Activated CD8-positive, alpha-beta memory T cell treated with anti-CD3 and anti-CD28 coated beads for 48 hours (primary cell): ENCODE data around the gene TMTC2.

Source experiments
- DNase-seq, 3 experiments: peaks; one replicate each; pipeline ENCODE4 v3.0.0-alpha.2; 2020; ENCODE audit warnings: low read depth in 2 of 3, low spot score in 2 of 3

Gene TMTC2

DNA sequence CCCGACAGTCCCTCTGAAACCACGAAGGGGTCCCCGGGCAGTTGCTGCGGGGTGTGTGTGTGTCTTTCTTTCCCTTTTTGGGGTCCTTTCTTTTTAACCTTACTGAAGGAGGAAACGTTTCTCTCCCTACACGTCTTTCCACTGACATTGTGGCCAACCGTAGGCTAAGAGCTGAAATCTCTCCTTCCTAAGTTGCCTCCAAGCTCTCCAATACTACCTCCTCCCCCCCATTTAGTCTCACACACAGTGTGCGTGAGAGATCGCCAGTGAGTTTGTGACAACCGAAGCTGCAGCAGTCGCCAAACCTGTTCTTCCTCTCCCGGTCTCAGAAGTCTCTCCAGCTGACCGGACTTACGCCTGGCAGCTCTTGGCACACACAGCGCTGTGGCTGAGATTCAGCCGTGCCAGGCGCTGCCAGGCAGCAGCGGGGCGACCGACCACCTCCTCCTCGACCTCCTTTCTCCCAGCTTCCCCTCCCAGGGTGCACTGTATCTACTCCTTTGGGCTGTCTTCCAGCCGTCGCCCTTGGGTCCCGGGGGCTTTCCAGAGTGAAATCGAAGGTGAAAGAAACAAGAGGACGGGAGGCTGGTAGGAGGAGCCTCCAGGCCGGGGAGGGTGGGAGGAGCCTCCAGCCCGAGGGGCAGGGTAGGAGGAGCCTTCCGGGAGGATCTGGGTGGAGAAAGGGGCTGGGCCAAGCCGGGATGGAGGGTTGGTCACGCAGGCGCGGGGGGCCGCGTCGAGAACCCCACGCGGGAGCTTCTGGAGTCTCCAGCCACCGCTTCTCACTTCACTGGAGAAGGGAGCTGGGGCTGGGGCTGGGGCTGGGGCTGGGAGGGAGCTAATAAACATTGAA lies at the start of gene TMTC2:
Gene TMTC2 (plus strand): TSS at position 739 of the 853 bp plus-strand sequence.
- peak; percentile 67 to 77 (median 75) for DNase-seq

DNA sequence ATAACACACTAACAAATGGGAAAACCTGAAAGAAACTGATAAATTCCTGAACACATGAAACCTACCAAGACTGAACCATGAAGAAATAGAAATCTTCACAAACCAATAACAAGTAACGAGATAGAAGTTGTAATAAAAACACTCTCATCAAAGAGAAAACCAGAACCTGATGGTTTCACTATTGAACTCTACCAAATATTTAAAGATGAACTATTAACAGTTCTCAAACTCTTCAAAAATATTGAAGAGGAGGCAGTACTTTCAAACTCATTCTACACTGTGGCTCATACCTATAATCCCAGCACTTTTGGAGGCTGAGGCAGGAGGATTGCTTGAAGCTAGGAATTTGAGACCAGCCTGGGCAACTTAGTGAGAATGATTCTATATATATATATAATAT lies 48.4 kb upstream of the TMTC2 start:
- DNase-seq, result no peak

DNA sequence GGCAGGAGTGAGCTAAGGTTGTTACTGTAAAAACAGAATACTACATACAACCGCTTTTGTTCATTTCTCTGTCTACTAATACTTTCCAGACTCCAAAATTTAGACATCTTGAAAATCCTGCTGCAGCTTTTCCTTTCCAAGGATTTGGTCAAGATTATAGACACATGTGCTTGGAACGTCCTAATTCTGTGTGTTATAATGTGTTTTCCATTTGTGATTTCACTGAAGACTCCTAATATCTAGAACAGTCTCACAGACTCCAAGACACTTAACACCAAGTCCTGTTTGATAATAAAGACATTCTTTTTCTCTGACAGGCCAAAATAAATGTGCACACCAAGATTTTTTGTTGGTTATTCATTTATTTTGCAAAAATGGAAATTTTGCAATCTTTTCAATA lies 41.8 kb upstream of the TMTC2 start:
- DNase-seq, result no peak

DNA sequence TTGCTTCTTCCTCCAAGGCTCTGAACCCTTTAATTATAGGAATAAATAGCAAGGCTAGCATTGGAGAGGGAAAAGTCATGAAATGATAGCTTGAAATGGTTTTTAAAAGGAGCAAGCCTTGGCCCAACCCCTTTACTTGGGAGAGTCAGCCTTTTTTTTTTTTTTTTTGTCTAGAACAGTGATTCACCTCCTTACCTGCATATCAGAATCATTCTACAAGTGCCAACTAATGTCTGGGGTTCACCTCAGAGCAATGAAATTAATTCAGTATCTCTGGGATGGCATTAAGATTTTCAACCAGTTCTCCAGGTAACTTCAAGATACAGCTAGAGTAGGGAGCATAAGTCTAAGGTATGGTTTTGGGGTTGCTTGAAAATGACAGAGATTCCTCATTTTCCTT lies 41.3 kb upstream of the TMTC2 start:
- no peak for DNase-seq

DNA sequence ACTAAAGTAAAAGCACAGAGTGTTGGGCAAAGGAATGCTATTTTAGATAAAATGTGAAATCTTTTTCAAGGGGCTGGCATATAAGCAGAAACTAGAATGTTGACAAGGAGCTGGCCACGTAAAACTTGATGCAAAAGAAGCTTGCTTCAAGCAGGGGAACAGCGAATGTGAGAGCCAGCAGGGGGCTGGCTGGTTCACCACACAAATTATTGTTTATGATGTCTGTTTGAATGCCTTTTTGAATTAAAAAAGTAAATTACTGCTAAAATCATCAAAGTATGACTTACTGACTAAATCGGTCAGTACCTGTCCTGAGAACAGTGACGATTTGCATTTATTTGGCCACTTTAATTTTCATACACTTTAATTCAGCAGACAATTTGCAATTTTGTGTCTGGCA lies 38.9 kb upstream of the TMTC2 start:
- DNase-seq, result no peak

DNA sequence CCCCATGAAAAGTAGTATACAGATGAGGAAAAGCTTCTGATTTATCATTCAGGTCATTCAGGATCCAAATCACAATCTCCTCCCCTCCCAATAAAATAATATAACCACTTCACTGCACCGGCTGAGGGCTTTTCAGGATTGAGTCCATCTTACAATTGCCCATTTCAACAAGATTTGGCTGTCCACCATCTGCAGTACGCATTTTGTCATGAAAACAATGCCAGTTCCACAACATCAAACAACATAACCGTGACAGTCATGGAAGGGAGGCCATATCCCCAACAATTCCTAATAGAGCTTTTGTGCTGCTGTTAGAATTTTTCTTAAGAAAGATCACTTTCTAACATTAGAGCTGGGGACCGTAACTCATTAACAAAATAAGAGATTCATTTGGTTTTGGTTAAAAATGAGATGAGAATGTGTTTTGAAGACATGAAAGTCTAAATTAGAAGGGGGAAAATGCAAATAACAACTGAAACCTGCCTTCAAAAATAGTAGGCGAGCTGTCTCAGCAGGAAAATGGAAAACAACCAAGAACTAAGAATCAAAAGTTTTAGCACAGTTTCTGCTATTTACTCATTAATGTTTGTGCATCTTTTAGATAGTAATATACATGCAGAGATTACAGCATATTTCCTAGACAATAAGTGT lies 38.3 kb upstream of the TMTC2 start:
- DNase-seq, result no peak

DNA sequence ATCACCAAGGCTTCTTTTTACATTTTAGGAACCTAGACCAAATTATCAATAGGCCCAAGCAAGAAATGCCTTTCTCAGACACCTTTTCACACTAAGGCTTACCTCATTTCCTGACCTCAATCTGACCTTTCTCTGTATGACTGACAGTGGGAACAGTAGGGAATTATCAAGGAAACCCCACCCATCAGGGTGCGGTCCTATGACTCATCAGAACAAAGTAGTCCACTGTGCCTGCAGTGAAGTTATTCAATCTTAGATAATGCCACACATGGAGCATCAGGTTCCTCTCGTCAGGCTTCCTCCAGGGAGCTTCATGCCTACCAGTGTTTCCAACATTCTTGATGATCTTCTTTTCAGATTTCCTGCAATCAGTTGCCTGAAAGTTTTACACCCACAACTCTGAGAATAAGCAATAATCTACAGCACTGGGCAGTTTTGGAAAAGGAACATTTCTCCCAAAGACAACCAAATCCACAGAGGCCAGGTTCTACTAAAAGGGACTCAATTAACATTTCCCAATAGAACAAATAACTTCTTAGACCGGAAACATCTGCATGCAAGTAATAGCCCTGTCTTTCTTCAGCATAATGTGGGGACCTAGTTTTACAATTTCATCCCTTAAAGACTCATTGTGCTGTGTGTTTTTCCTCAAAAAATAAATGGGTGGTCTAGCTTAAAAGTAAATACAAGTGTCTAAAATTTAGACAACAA lies 35.9 kb upstream of the TMTC2 start:
- DNase-seq, result no peak

DNA sequence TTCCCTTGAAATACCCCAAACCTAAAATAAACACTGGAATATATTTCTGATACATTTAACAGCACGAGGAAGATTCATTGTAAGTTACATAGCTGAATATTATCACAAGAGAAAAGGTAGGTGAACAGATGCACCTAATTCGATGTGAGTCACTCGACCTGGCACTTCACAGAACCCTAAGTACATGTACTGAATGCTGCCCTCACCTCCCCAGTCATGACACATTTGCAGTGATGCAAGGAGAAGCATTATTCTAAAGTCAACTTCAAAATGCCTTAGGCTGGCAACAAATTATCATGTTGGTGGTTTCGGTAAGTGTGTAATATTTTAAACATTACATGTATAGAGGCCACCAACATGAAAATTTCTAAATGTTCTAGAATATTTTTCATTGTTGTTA lies 35.2 kb upstream of the TMTC2 start:
- DNase-seq, result no peak

DNA sequence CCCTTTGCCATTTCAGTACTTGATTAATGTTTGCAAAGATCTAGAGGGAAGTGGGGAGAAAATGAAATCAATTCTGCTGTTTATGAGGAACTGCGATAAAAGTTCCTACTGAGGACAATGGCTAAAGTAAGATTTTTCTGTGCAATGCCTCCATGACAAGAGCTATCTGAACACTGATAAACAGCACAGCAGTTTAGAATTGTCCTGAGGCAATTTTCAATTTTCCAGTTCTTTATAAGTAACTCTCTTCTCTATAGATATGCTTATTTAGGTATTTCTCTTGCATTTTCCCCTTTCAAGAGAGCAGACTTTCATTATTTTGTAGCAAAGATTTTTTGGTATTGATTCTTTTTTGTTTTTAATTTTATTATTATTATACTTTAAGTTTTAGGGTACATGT lies 34.6 kb upstream of the TMTC2 start:
- no peak for DNase-seq

DNA sequence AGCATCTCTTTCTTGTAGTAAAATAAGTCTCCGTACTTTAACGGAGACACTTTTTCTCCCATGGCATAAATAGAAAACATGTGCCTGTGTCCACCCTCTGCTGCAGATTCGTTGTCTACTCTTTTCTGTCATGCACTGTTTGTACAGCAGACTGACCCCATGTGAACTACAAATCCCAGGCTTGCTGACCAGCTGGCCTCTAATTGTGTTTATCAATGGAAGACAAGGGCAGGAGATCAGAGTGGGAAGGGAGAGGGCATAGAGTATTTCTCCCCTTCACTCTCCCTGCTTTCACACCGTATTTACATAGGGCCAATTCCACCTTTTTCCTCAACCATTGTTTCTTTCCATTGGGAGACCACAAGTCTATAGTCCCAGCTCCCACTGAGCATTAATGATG lies 31.0 kb upstream of the TMTC2 start:
- DNase-seq, result no peak

DNA sequence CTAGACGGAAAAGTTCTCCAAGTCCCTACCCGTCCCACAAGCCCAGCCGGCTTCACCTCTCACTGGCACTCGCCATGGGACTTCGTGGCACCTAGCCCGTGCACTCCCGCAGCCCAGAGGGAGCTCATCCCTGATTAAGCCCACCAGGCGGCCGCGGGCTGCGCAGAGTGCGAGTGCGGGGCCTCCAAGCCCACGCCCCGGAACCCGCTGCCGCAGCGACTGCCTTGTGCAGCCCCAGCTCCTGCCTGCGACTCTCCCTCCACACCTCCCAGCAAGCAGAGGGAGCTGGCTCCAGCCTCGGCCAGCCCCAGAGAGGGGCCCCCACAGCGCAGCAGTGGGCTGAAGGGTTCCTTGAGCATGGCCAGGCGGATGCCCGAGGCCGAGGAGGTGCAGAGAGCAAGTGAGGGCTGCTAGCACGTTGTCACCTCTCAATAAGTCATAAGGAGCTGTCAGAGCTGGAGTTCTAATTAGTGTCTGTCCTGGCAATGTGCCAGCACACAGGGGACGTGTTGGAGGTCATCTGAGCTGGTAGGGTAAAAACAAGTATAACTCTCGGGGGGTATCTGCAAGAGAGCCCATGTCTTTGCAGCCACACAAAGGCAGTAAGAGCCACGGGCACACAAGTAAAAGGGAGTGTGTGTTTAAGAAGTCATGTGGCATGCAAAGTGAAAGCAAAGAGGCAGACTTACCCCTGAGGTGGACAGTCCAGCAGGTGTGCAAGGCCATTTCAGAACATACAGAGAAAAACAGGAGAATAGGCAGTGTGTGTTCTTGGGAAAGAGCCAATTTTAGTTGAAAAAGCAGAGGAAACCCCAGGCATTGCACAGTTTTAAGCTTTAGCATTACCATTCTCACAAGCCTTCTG lies 27.1 kb upstream of the TMTC2 start:
- DNase-seq, result no peak

DNA sequence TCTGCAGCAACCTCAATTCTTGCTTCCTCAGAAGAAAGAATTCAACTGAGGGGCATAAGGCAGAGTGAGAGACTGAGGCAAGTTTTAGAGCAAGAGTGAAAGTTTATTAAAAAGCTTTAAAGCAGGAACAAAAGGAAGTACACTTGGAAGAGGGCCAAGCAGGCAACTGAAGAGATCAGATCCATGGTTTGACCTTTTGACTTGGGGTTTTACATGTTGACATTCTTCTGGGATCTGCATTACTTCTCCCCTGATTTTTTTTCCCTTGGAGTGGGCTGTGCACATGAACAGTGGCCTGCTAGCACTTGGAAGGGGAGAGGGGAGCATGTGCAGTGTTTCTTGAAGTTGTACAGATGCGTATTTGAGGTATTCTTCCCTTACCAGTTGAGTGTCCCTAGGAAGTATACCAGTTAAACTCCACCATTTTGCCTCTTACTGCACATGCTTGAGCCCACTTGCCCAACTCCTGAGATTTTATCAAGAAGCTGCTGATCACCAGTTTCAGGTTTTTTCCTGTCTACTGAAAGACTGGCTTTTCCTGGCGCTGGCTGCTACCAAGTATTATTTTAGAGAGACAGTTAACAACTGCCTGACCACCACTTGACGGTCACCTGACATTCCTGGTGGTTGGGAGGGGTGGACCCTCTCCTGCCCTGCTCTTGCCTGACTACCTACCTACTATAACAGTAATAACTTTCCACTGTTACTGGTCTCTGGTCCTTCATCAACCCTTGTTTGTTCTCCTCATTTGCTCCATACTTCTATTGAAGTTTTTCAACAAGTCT lies 26.0 kb upstream of the TMTC2 start:
- DNase-seq, result no peak

DNA sequence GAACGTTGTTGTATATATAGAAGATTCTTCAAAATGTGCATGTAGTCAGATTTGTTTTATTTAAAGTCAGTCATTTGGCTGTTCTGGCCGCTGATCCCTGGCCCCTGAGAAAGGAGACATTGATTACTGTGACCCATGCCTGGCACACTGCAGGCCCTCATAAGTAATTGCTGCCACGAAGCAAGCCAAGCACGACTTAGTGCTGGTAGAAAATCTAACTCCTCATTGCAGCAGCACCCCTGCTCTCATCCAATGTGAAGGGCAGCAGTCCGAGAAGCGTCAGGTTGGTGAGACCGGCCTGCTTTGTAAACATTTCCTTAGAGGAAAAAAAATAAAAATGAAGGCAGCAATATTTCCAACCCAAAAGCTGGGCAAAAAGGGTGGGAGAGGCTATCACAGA lies 22.8 kb upstream of the TMTC2 start:
- DNase-seq, result no peak

DNA sequence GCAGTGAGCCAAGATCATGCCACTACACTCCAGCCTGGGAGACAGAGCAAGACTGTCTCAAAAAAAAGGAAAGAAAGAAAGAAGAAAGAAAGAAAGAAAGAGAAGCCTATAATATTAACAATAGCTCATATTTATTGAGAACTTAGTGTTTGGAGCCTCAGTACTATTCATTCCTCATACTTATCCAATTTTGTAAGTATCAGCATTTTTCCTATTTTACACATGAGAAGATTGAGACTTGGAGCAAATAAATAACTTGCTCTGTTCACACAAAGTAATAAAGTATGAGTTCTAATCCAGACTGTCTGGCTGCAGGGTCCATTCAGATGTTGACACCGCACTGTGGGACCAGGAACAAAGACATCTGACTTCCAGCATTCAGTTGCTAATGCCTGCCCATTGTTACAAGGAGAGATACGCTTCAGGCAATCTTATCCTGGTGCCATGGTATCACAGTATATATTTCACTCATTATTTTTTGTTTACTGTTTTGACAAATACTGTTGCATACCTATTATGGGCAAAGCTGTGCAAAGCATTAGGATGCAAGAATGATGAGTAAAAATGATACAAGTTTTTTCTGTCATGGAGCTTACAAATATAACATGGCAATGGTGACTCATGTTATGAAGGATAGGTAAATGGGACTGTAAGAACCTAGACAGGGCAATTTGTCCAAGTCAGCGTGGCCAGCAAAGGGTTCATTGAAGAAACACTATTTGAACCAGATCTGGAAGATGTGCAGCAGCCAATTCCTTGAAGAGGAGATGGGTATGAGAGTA lies 21.4 kb upstream of the TMTC2 start:
- no peak for DNase-seq

DNA sequence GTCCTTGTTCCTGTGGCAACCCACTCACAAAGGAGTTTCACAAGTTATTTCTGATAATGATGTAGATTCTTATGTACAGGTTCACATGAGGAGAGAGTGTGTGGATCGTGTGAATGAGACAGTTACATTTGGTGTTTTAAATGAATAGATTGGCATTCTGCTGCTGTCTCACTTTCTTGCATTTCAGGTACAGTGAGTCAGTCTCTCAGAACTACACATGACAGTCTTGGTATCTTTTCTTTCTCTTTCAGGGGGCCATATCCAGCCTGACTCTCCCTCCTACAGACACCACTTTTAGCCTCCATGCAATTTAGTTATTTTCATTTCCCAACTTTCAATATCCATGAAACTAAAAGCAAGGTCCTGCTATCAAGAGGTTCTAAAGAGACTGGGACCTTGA lies 19.9 kb upstream of the TMTC2 start:
- DNase-seq, result no peak

DNA sequence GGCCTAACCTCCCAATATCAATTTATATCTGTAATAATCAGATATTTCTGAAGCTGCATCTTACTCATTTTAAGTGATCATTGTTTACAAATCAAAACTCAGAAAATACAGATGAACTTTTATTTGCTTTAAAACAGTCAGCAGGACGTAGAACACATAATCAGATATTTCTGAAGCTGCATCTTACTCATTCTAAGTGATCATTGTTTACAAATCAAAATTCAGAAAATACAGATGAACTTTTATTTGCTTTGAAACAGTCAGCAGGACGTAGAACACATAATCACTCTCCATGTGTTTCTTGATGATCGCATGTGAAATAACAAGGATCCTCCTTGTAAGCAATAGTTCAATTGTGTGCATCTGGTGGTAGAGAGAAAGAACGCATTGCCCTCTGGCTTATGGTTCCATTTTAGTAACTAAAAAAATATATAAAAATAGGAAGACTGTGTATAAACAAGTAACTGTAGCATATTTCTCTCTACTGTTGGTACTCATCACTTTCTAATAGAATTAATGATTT lies 15.0 kb upstream of the TMTC2 start:
- no peak for DNase-seq

DNA sequence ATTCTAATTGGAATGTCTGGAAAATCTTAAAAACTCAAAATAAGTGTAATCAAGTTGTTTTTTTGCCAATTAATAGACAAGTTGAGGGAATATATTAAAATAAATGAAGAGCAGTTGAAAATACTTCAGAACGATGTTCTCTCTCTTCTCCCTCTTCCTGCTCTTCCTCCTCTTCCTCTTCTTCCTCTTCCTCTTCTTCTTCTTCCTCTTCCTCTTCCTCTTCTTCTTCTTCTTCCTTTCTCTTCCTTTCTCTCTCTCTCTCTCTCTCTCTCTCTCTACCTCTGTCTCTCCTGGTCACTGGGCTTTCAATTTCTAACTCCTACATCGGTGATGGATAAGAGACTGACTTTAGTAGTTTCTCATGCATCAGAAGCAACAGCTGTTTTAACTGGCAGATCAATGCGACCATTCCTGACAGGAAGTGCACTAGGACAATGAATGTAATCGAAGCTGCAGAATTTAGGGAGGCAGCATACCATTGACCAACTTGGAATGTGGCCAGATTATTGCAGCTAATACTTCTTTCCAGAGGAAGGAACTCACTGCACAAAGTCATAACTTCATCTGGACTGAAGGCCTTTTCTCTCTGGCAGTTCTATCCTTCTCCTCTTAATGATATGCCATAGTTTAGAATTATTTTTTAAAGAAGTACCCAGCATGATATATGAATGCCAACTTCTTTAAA lies 13.8 kb upstream of the TMTC2 start:
- no peak for DNase-seq

DNA sequence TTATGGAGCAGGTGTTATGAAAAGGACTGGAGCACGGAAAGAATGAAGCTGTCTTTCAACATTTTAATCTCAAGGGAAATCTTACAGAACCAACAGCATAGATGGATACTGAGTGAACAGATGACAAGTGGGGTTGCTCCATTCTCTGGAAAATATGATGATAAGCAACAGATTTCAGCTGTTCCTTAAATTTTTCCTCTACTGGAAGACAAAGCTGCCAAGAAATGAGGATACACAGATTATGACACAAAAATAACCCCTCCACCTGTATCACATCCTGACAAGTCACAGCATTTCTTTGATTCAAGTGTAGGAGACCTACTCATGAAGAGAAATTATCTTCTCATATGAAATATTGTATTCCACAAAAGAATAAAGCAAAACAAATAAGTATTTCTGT lies 13.0 kb upstream of the TMTC2 start:
- no peak for DNase-seq

DNA sequence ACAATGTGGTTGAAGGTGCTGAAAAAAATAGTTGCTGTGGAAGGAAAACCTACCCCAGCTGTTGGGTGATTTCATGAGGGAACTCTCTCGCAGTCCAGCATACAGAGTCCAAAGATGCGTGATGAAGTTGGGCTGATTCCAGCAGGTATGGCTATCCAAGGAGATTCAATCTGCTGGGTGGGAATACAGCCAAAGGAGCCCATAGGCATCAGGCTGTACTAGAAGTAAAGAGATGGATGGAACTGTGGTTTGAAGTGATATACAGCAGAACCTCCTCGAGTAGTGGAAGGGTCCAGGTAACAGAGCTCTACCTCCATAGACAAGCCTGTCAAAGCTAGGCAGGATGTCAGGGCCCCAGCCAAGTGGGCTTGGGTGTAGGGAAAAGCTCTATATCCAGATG lies 11.5 kb upstream of the TMTC2 start:
- no peak for DNase-seq
